ENCODE results near the gene SLCO2A1.

SLCO2A1 gene

DNA sequence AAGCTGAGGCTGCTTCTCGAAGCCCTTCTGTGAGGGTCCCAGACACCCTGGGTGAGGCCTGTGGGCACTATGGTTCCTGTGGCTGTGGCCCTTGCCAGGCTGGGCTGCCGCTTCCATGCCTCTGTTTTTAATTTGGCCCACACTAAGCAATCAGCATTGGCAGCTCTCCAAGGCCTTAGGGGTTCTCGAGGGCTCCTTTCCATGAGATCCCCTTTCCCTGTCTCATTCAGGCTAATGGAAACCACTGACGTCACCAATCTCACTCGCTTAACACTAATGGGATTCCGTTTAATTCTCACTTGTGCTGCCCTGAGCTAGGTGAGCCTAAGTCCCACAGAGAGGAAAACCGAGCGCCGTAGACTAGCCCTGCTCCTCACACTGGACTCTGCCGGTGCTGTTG is 73.8 kb downstream of the SLCO2A1 start:
- TF ChIP-seq, protein P1, sequence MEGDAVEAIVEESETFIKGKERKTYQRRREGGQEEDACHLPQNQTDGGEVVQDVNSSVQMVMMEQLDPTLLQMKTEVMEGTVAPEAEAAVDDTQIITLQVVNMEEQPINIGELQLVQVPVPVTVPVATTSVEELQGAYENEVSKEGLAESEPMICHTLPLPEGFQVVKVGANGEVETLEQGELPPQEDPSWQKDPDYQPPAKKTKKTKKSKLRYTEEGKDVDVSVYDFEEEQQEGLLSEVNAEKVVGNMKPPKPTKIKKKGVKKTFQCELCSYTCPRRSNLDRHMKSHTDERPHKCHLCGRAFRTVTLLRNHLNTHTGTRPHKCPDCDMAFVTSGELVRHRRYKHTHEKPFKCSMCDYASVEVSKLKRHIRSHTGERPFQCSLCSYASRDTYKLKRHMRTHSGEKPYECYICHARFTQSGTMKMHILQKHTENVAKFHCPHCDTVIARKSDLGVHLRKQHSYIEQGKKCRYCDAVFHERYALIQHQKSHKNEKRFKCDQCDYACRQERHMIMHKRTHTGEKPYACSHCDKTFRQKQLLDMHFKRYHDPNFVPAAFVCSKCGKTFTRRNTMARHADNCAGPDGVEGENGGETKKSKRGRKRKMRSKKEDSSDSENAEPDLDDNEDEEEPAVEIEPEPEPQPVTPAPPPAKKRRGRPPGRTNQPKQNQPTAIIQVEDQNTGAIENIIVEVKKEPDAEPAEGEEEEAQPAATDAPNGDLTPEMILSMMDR (IDR thresholded peaks at IDR 0.05; ENCODE audit: extremely low read depth, missing control alignments), result no peak
- DNase-seq (ENCODE audit: low spot score), result no peak

DNA sequence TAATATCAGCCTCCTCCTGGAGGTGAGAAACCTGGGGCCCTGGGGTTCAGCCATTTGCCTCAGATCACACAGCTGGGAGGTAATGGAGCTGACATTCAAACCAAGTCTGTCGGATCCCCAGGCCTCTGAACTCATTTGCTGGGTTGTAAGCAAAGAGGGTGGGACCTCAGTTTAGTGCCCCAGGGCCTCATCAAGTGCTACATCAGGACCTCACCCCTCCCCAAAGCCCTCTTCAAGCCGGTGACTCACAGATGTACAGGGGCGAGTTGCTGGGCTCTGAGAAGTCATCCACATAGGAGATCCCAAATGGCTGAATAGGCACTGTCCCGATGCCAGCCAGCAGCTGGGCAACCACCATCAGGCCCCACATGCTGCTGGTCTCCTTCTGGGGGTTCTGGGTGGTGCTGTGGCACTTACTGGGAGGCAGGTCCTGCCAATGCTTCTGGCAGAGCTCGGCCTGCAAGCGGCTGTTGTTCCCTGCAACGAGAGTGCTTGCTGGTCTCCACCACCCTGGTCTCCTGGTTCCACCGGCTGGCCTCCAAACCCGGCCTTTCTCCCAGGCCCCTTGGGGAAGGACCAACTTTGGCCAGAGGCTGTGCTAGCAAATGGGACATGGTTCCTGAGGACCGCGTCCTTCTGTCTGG is 74.9 kb downstream of the SLCO2A1 start:
- DNase-seq (ENCODE audit: low spot score), result no peak
- TF ChIP-seq, protein P1 (IDR thresholded peaks at IDR 0.05; ENCODE audit: extremely low read depth, missing control alignments), result no peak

DNA sequence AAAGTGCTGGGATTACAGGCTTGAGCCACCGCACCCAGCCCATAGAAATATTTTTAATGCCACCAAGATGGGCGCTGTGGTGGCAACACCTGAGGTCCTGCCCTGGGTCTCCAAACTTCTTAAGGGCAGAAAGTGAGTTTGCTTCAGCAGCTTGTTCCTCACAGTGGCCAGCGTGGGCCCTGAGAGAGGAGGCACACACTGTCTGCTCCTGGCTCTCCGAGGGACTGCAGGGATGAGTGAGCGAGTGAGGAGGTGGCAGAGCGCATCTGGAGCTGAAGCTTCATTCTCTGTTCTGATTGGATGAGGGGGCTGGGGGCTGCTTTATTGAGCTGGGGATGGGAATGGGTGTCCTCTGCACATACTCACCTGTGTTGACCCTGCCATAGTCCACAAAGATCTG is 76.4 kb downstream of the SLCO2A1 start:
- TF ChIP-seq, protein P1 (IDR thresholded peaks at IDR 0.05; ENCODE audit: extremely low read depth, missing control alignments), result no peak
- no peak for DNase-seq (ENCODE audit: low spot score)

DNA sequence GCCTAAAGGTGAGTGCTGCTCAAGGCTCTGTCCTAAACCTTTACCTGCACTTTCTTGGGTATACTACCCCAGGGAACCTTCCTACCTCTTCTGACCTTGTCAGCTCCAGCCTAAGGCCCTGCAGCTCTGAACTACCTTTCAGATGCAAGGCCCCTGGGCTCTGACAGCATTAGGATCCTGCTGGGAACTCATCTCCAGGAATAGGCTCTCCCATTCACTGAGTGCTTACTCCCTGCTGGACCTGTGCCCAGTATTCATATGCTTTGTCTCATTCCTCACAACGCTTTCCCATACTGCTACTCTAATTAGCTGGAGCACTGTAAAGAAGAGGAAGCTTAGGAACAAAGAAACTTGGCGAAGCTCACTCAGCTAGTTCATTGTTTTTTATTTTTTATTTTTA is 80.3 kb downstream of the SLCO2A1 start:
- TF ChIP-seq, protein P1 (IDR thresholded peaks at IDR 0.05; ENCODE audit: extremely low read depth, missing control alignments), result no peak
- DNase-seq (ENCODE audit: low spot score), result no peak

DNA sequence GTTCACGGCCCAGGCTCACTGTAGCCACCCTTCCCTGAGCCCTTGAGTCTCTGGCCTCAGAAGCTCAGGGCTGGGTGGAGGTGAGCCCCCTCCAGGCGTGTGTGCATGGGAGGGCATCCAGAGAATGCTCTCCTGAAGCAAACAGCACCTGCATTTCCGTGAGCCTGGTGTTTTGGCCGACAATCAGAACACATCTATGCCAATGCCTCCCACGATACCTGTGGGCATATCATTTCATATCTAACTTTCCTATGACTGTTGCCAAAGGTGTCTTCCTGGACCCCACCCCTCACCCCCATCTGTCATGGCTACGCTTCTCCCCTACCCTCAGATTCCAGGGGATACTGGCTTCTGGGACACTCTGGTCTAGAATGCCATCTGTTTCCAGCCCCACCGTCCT is 80.7 kb downstream of the SLCO2A1 start:
- TF ChIP-seq, protein P1 (IDR thresholded peaks at IDR 0.05; ENCODE audit: extremely low read depth, missing control alignments), result no peak
- DNase-seq (ENCODE audit: low spot score), result no peak

DNA sequence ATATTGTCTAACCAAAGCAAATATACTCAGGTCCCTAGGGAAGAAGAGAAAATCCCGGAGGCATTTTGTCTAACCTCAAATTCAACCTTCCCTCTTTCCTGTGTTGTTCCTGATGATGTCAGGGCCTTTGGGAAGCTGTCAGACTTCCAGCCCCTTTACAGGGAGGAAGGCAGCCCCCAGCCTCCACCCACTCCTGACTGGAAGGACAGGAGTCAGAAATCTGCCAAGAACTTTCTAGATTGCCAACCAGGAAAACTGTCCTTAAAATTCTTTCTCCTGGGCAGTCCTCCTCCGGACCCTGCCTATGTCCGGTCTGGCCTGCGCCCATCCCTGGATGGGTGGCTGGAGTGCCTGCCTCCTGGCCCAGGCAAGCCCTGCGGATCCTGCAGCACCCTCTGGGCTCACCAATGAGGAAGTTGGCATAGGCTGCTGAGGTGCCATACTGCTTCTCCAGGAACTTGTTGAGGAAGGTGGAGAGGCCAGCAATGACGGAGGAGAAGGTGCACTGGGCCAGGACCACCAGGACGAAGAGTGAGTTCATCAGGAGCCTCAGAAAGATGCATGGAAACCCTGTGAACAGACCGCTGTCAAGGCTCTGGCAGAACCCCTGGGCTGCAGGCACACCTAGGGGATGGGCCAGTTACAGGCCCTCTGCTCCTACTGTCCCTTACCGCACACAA is 81.5 kb downstream of the SLCO2A1 start:
- TF ChIP-seq, protein P1 (IDR thresholded peaks at IDR 0.05; ENCODE audit: extremely low read depth, missing control alignments), result no peak
- no peak for DNase-seq (ENCODE audit: low spot score)

DNA sequence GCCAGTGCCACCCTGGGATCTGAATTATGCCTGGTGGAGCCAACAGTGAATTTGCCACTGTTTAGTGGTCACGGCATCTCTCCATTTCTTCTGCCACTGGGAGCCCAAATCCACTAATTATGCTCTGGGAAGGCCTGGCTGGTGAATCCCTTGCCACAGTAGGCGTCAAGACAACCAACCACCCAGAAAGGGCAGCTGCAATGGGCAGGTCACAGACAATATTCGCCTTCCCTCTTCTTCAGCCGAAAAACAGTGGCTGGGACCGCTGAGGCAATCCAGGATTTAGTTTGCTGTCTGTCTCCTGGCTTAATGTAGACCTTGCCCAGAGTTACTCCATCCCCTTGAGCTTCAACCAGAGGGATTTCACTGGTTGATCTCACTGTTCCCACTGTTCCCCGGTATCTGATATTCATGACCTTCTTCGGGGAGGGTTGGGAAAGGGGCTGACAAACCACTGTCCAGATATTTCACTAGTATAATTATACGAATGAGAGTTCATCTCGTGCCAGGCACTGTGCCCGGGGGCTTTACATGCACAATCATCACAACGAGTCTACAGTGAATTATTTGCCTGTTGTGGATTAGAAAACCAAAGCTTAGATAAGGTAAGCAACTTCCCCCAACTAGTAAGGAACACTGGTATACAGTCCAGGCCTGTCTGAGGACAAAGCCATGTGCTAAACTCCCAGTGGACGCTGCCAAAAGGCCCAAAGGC is 84.2 kb downstream of the SLCO2A1 start:
- no peak for DNase-seq (ENCODE audit: low spot score)

More for the DNA sequence above, 84.2 kb downstream of the SLCO2A1 start:
- TF ChIP-seq, protein P1 (IDR thresholded peaks at IDR 0.05; ENCODE audit: extremely low read depth, missing control alignments), result no peak
